SU-DHL-6 (cell line): Measurements from ENCODE around the gene SEC61A1.

Experiments used
- H2AFZ ChIP-seq: fragments of 200-600 bp; sonication (generic); 2 replicates; pipeline ENCODE4 v1.6.1; 2014; ENCODE audit warnings: low read depth, mild to moderate bottlenecking, moderate library complexity, mixed read lengths, antibody characterized with exemption, low read length; ENCODE audit not compliant: severe bottlenecking
- H3F3A ChIP-seq: fragments of 200-600 bp; shearing (Covaris generic); 2 replicates; pipeline ENCODE4 v1.6.0; 2016; ENCODE audit warnings: antibody characterized with exemption, mild to moderate bottlenecking; ENCODE audit not compliant: insufficient read depth
- H3K27ac ChIP-seq: fragments of 200-600 bp; sonication (generic); 2 replicates; pipeline ENCODE4 v1.5.1; 2016; ENCODE audit warnings: low read depth, mild to moderate bottlenecking, low read length, moderate library complexity, mixed read lengths
- H3K27me3 ChIP-seq: fragments of 200-600 bp; sonication (generic), shearing (Covaris generic); 2 replicates; pipeline ENCODE4 v1.6.0; 2014; ENCODE audit warnings: mild to moderate bottlenecking, low read length
- H3K36me3 ChIP-seq: fragments of 200-600 bp; sonication (generic); 2 replicates; pipeline ENCODE4 v1.6.1; 2014; ENCODE audit warnings: mild to moderate bottlenecking, low read length, mixed read lengths
- H3K4me2 ChIP-seq: fragments of 300-600, 200-600 bp; shearing (Covaris generic), sonication (generic); 2 replicates; pipeline ENCODE4 v1.6.0; 2014; ENCODE audit warnings: low read length, low read depth, mild to moderate bottlenecking; ENCODE audit not compliant: poor library complexity, severe bottlenecking
- H3K4me3 ChIP-seq: fragments of 200-600 bp; sonication (generic); 2 replicates; pipeline ENCODE4 v1.5.1; 2014; ENCODE audit warnings: antibody characterized with exemption, low read length, mild to moderate bottlenecking, mixed read lengths; ENCODE audit not compliant: insufficient read depth, poor library complexity, severe bottlenecking
- H3K79me2 ChIP-seq: fragments of 200-600 bp; sonication (generic); 2 replicates; pipeline ENCODE4 v1.6.1; 2014; ENCODE audit warnings: mild to moderate bottlenecking, low read length, moderate library complexity; ENCODE audit not compliant: insufficient read depth
- H3K9ac ChIP-seq: fragments of 200-600 bp; sonication (generic); 2 replicates; pipeline ENCODE4 v1.7.0; 2014; ENCODE audit warnings: mild to moderate bottlenecking, low read length
- H3K9me2 ChIP-seq: fragments of 200-600 bp; sonication (generic); replicated peaks from 2 replicates; pipeline ENCODE4 v1.6.1; 2014; ENCODE audit warnings: low read length; ENCODE audit not compliant: insufficient read depth
- H3K9me3 ChIP-seq: fragments of 200-600 bp; sonication (generic); 2 replicates; pipeline ENCODE4 v1.6.1; 2014; ENCODE audit warnings: low read length, mixed read lengths; ENCODE audit not compliant: insufficient read depth
- H4K20me1 ChIP-seq: fragments of 200-600 bp; sonication (generic); 2 replicates; pipeline ENCODE4 v1.6.1; 2014; ENCODE audit warnings: low read depth, mild to moderate bottlenecking, antibody characterized with exemption, low read length, moderate library complexity, mixed read lengths
- CTCF ChIP-seq: fragments of 200-600 bp; sonication (generic); IDR thresholded peaks from one replicate; pipeline ENCODE4 v1.5.1; 2017; ENCODE audit warnings: antibody characterized with exemption, mild to moderate bottlenecking, low read length, moderate library complexity; ENCODE audit not compliant: insufficient read depth, poor library complexity, severe bottlenecking
- EZH2phosphoT487 ChIP-seq: fragments of 200-600 bp; sonication (generic), shearing (Covaris generic); conservative IDR thresholded peaks from 2 replicates; pipeline ENCODE4 v1.6.1; 2018; ENCODE audit warnings: mild to moderate bottlenecking, antibody characterized with exemption, low read length, moderate library complexity, mixed read lengths

Gene SEC61A1

GRCh38 chr3:128081226-128081625, 29.0 kb downstream of the SEC61A1 start:
- no peak overlapping the region for H3K27ac ChIP-seq
- H3K27me3 ChIP-seq: no peaks in the 10 kb centered on the region
- no peak overlapping the region for H3K4me3 ChIP-seq
- TF ChIP-seq CTCF: no peak
- TF ChIP-seq EZH2phosphoT487: no peak
- H3K9me3 ChIP-seq: no peaks in the 10 kb centered on the region
- no peak overlapping the region for H2AFZ ChIP-seq
- H3F3A ChIP-seq: no peaks in the 10 kb centered on the region
- no peaks in the 10 kb centered on the region for H4K20me1 ChIP-seq
- H3K79me2 ChIP-seq: no peaks in the 10 kb centered on the region
- H3K4me2 ChIP-seq: no peak overlapping the region
- H3K36me3 ChIP-seq: no peaks in the 10 kb centered on the region
- no peak overlapping the region for H3K9ac ChIP-seq
- no peaks in the 10 kb centered on the region for H3K9me2 ChIP-seq

- H3K9me3 ChIP-seq: no peaks in the 10 kb centered on the region
- no peak for TF ChIP-seq CTCF
- TF ChIP-seq EZH2phosphoT487: no peak
- no peaks in the 10 kb centered on the region for H3K79me2 ChIP-seq
- no peak overlapping the region for H3K4me3 ChIP-seq
- no peak overlapping the region for H3K27ac ChIP-seq
- no peak overlapping the region for H2AFZ ChIP-seq
- H3K36me3 ChIP-seq: no peaks in the 10 kb centered on the region
- H3K9me2 ChIP-seq: no peaks in the 10 kb centered on the region
- no peak overlapping the region for H3K4me2 ChIP-seq
- no peaks in the 10 kb centered on the region for H3K27me3 ChIP-seq
- H3K9ac ChIP-seq: no peak overlapping the region
- H3F3A ChIP-seq: no peaks in the 10 kb centered on the region
- no peaks in the 10 kb centered on the region for H4K20me1 ChIP-seq
These were observed 29.6 kb downstream of the SEC61A1 start for GRCh38 chr3:128081846-128082245.

GRCh38 chr3:128082546-128082945, 30.3 kb downstream of the SEC61A1 start:
- no peaks in the 10 kb centered on the region for H3K9me3 ChIP-seq
- H3K27me3 ChIP-seq: no peaks in the 10 kb centered on the region
- no peak overlapping the region for H3K9ac ChIP-seq
- TF ChIP-seq EZH2phosphoT487: no peak
- TF ChIP-seq CTCF: no peak
- H3F3A ChIP-seq: no peaks in the 10 kb centered on the region
- H3K27ac ChIP-seq: no peak overlapping the region
- no peak overlapping the region for H3K4me2 ChIP-seq
- H4K20me1 ChIP-seq: no peaks in the 10 kb centered on the region
- H3K36me3 ChIP-seq: no peaks in the 10 kb centered on the region
- no peak overlapping the region for H2AFZ ChIP-seq
- no peaks in the 10 kb centered on the region for H3K9me2 ChIP-seq
- H3K4me3 ChIP-seq: no peak overlapping the region
- no peaks in the 10 kb centered on the region for H3K79me2 ChIP-seq
